NCI-H2107 treated with DMSO at 0.1 percent for 48 hours (cell line): ENCODE measurements around the gene DNAH6.
"Not testable (repeated sequence)": the region's sequence is repeated elsewhere in the genome, so short reads cannot be mapped to it uniquely, and the experiment has no call there.

Experiments used
- DNase-seq: peaks from one replicate; lab custom pipeline; 2025; ENCODE audit not compliant: unreplicated experiment; lab: John Stamatoyannopoulos, UW

Gene DNAH6

GRCh38 chr2:84858937-84859336 lies 342.6 kb downstream of the DNAH6 start:
- DNase-seq, result no peak

- DNase-seq, result no peak
Observed at GRCh38 chr2:84861539-84861938, 345.2 kb downstream of the DNAH6 start.

GRCh38 chr2:84862006-84862405 lies 345.7 kb downstream of the DNAH6 start:
- no peak for DNase-seq

- no peak for DNase-seq
Observed at GRCh38 chr2:84865181-84865783, 349.0 kb downstream of the DNAH6 start.

GRCh38 chr2:84866122-84866521 lies 349.8 kb downstream of the DNAH6 start:
- DNase-seq, result no peak

GRCh38 chr2:84868327-84868726 lies 352.0 kb downstream of the DNAH6 start:
- DNase-seq, result not testable (repeated sequence)
